ENCODE measurements around the gene GOLGA6L24.
"Not testable (repeated sequence)": the region's sequence is repeated elsewhere in the genome, so short reads cannot be mapped to it uniquely, and the experiment has no call there.

GOLGA6L24 gene, protein sequence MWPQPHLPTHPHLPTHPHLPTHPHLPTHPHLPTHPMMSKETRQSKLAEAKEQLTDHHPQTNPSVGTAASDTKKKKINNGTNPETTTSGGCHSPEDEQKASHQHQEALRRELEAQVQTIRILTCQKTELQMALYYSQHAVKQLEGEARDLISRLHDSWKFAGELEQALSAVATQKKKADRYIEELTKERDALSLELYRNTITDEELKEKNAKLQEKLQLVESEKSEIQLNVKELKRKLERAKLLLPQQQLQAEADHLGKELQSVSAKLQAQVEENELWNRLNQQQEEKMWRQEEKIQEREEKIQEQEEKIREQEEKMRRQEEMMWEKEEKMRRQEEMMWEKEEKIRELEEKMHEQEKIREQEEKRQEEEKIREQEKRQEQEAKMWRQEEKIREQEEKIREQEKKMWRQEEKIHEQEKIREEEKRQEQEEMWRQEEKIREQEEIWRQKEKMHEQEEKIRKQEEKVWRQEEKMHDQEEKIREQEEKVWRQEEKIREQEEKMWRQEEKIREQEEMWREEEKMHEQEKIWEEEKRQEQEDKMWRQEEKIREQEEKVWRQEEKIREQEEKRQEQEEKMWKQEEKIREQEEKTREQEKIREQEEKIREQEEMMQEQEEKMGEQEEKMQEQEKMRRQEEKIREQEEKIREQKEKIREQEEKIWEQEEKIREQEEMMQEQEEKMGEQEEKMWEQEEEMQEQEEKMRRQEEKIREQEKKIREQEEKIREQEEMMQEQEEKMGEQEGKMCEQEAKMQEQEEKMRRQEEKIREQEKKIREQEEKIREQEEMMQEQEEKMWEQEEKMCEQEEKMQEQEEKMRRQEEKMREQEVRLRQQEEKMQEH

DNA sequence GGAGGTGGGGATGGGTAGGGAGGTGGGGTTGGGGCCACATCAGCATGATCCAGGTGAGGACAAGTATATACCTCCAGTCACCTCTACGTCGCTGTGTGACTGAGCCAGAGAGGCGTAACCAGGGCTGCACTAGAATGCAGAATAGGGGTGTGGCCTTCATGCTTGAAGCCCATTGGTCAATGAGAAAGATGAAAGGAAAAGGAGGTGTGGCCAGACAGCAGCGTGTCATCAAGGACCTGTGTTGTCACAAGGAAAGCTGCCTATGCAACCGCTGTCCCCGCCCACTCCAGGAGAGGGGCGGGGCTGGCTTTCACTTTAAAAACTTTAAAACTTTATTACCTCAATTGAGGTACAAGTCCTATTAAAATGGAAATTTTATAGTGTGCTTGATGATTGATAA is at the start of gene GOLGA6L24:
Gene GOLGA6L24, minus strand, starts transcription at position 101 of the 400 bp plus-strand sequence. Its CDS starts 61 bp downstream, at position 40.
- not testable (repeated sequence) for DNase-seq

DNA sequence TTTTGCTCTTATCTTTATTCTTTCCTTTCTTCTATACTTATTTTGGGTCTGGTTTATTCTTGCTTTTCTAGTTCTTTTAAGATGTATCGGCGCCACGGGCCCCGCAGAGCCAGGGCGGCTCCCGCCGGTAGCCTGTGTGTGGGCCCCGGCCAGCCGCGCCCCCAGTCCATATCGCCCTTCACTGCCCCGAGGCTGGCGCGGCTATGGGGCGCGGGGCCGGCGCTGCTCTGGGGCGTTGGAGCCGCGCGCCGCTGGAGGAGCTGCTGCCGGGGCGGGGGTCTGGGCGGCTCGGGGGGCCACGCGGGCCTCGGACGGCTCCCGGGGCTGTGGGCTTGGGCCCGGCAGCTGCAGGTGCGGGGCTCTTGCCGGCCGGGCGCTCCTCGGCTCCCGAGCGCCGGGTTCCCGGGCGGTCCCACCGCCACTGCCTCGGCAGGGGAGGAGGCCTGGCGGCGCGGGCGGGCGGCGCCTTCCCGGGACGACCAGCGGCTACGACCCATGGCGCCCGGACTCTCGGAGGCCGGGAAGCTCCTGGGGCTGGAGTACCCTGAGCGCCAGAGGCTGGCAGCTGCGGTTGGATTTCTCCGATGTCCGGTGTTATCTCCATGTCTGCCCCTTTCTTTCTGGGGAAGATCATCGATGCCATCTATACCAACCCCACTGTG is 45.0 kb upstream of the GOLGA6L24 start:
- DNase-seq = not testable (repeated sequence)

DNA sequence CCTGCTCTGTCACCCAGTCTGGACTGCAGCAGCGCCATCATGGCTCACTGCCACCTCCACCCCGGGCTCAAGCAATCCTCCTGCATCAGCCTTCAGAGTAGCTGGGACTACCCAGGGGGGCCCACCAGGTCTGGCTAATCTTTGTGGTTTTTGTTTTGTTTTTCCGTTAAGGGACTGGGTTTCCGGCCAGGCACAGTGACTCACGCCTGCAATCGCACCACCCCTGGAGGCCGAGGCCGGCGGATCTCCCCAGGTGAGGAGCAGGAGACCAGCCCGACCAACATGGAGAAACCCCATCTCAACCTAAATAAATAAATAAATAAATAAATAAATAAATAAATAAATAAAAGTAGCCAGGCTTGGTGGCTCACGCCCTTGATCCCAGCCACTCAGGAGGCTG is 38.1 kb upstream of the GOLGA6L24 start:
- not testable (repeated sequence) for DNase-seq

DNA sequence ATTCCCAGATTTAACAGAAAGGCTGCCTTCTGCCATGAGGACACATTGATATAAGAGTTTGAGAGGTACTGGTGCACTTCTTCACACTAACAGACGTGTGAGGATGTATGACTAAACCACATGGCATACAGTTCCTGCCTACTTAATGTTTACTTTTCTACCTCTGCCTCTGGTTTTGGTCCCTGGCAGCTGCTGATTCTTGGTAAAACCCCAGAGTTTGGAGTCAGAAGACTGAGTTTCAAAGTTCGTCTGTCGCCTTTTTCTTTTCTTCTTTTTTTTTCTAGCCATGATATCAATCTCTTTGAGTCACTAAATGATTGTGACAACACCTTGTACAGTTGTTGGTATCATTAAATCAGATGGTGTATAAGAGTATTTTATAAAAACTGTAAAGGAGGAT is 22.2 kb upstream of the GOLGA6L24 start:
- not testable (repeated sequence) for DNase-seq

DNA sequence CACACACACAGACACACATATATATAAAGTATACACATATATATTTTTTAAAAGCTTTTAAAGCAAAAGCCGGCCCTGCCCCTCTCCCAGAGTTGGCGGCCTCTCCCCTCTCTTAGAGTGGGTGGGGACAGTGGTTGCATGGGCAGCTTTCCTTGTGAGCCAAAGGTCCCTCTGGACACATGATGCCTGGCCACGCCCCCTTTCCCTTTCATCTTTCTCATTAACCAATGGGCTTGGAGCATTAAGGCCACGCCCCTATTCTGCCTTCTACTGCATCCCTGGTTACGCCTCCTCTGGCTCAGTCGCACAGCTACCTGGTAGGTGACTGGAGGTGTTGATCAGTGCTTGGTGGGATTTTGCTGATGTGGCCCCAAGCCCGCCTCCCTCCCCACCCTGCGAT is 20.5 kb upstream of the GOLGA6L24 start, which contains the start of gene GOLGA8F:
Gene GOLGA8F, plus strand, starts transcription at position 301 of the 400 bp plus-strand sequence. Its CDS starts 98 bp downstream, at position 399.
- DNase-seq = not testable (repeated sequence)

DNA sequence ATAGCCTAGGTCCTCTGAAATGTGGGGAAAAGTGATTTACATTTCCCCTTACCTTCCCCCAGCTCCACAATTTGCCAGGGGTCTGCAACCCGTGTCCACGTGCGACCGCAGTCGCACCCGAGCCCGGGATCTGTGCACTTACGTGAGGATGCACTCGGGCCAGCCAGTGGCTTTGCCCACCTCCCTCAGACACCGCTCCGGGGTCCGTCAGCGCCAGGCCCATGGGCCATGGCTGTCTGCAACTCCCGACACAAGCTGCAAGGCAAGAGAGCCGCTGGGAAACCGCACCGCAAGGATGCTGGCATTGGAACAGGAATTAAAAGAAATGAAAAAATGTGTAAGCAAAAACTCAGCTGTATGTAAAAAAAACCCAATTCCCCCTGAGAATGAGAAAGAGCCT is 7.6 kb upstream of the GOLGA6L24 start:
- DNase-seq = not testable (repeated sequence)

DNA sequence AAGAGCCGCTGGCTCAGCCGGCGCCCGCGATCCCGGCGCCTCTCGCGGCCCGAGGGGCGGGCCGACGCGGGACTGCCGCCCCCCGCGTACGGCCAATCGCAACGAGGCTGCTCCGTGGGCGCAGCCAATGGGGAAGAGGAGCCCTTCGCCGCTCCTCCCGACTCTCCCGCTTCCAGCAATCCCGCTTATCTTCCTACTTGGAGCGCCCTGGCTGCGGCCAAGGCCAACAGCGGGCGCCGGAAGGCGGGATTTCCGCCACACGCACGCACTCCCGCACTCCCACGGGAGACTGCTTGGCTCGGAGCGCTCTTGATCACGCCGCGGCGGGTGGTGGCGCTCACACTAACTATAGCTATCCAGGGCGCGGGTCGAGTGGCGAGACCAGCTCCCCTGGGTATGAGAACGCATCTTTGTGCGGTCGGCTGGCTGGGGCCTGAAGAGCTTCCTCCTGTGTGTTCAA is 35.7 kb downstream of the GOLGA6L24 start, which contains the start of gene HERC2:
Gene HERC2, minus strand, starts transcription at position 51 of the 460 bp plus-strand sequence. CDS start 746 bp downstream, outside the sequence.
- DNase-seq = not testable (repeated sequence)

DNA sequence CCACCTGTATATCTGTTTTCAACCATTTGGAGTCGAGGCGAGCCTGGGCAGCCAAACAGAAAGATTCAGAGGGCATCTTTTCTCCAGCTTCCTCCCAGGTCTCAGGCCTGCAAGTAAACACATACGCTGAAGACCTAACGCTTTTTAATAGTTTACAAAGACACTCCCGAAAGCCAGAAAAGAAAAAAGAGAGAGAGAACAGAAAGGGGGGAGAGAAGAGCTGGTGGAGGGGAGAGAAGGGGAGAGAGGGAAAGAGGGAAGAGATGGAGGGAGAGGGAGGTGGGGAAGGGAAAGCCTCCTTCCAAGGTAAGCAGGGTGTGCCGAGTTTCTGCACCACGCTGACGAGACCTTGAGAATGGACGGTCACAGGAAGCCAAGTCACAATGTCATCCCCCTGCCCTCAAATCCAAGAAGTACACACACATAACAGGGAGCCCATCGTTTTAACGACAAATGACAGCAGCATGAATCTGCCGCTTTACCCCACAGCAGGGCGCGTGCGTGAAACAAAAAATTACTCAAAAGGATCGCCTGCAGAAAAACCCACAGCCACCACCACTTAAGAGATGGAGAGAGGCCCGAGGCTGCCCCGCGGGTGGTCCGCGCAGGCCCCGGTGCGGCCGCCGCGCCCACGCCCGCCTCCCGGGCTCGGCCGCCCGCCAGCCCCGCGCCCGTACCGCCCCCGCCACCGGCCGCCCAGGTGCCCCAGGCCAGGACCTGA is 36.4 kb downstream of the GOLGA6L24 start:
- DNase-seq = not testable (repeated sequence)

DNA sequence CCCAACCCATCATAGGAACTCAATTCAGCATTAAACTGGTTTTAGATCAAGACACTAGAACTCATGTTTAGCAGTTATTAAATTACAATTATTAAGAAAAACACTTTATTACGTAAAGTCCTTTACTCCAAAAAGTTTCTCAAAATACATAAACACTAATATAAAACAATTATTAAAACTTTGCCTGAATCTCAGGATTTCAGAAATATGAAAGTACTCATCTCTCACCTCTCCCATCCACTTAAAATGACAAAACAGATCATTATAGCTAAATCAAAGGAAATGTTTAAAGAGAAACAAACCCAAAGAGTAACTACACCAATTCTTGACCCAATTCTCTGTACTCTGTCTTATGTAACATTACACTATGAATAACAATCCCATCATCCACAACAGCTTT is 38.2 kb downstream of the GOLGA6L24 start:
- not testable (repeated sequence) for DNase-seq

DNA sequence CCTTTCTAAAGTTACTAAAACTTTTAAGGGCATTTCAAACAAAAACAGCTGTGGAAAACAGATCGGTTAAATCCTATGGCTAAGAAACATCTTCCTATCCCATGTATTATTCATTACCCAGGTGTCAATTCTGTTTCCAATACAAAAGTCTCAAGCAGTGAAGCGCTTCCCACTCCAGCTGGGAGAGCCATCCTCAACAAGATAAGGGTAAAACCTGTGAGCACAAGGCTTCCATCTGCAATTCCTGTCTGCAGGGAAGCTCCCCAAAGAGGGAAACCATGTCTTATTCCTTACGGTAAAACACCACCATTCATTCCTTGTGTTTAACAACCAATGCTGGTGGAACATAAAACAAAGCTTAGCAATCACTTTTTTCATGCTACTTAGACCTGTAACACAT is 39.1 kb downstream of the GOLGA6L24 start:
- not testable (repeated sequence) for DNase-seq

DNA sequence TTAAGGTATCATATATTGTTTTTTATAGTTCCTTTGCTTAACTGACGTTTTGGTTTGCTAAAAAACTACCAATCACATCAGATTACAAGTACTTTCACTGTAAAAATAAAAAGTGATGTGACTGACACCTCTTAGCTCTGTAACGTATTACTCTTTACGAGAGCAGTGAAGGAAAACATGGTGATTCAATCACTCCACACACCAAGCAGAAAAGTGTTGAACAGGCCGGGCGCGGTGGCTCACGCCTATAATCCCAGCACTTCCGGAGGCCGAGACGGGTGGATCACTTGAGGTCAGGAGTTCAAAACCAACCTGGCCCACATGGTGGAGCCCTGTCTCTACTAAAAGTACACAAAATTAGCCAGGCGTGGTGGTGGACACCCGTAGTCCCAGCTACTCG is 39.8 kb downstream of the GOLGA6L24 start:
- not testable (repeated sequence) for DNase-seq

DNA sequence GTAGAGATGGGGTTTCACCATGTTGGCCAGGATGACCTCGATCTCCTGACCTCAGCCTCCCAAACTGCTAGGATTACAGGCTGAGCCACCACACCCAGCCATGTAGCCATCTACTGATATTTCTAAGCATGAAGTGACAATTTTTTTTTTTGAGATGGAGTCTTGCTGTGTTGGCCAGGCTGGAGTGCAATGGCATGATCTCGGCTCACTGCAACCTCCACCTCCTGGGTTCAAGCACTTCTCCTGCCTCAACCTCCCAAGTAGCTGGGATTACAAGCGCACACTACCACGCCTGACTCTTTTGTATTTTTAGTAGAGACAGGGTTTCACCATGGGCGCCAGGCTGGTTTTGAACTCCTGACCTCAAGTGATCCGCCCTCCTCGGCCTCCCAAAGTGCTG is 40.9 kb downstream of the GOLGA6L24 start:
- DNase-seq = not testable (repeated sequence)

DNA sequence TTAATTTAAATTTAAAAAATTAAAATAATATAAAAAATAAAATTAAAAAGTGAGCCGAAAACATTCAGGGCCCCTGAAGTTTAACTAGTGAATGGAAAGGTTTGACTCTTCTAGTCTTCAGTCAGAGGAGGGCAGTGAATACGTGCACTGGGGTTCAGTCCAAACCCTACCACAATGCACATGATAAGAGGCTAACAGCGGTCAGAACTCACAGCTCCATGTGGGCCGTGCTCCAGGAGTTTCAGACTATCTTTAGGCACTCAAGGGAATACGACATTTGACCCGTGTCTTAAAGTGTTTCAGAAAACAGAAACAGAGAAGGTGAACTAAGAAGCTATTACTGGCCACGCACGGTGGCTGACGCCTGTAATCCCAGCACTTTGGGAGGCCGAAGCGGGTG is 47.4 kb downstream of the GOLGA6L24 start:
- not testable (repeated sequence) for DNase-seq

DNA sequence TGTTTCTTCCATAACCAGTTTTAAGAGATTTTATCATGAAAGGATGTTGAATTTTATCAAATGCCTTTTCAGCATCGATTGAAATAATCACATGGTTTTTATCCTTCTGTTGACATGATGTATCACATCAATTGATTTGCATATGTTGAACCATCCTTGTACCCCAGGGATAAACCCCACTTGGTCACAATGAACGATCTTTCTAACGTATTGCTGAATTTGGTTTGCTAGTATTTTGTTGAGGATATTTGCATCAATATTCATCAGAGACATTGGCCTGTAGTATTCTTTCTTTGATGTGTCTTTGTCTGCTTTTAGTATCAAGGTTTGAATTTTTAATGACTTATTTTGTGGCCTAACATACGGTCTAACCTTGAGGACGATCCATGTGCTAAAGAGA is 49.2 kb downstream of the GOLGA6L24 start:
- not testable (repeated sequence) for DNase-seq
